ENCODE results near the gene AGAP3.
A peak's percentile ranks its signal among the peaks of the same experiment; 100 is the strongest.

The AGAP3 gene

DNA sequence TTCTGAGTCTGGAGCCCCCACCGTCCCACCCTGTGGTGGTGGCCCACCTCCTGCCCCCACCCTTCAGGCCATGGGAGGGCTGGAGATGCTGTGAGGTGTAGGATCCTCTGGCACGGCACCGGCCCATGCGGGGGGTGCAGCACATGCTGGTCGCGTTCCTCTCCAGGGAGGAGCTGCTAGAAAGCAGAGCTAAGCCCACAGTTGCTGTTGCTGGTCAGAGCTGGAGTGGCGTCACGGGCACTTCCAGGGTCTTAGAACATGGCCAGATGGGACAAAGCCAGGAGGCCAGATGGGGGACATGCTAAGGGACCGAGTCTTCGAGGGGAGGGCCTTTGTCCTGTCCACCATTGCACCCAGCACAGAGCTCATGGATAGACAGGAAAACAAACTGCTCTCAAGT, 21.6 kb downstream of the AGAP3 start:
- TF ChIP-seq POLR2A (IDR thresholded peaks at IDR 0.05; ENCODE audit: low read depth, low read length) (no peak), TAF1 (IDR thresholded peaks at IDR 0.05; ENCODE audit: borderline replicate concordance, low read depth, low read length) (no peak)
- DNase-seq (ENCODE audit: insufficient read length) (no peak), FAIRE-seq (no peak)

DNA sequence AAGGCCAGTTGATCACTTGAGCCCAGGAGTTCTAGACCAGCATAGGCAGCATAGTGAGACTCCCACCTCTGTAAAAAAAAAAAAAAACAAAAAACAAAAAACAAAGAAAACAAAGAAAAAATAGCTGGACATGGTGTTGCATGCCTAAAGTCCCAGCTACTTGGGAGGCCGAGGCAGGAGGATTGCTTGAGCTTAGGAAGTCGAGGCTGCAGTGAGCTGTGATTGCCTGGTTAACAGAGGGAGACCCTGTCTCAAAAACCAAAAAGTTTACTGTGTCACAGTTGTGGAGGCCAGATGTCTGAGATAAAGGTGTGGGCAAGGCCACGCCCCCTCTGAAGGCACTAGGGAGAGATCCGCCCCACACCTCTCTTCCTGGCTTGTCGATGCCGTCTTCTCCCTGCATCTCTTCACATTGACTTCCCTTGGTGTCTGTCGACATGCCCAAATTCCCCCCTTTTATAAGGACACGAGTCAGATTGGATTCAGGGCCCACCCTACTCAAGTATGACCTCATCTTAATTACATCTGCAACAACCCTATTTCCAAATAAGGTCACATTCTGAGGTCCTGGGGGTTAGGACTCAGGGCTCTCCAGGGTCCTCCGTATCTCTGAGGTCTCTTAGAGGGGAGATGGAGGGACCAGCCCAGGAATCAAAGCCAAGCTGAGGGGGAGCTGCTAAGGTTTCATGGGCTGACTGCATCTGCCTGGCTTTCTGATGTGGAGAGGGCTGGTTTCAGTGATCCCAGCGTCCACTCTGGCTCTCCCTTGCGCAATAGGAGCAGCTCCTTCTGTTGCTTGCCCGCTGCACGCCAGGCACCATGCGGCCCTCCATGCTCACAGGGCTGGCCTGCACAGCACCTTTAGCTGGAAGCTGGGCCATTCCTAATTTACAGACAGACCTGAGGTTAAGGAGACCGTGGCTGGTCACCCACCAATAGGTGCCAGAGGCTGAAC, 23.1 kb downstream of the AGAP3 start:
- FAIRE-seq = no peak
- no peak for TF ChIP-seq POLR2A (IDR thresholded peaks at IDR 0.05; ENCODE audit: low read depth, low read length)
- no peak for TF ChIP-seq TAF1 (IDR thresholded peaks at IDR 0.05; ENCODE audit: borderline replicate concordance, low read depth, low read length)
- no peak for TF ChIP-seq POLR2AphosphoS5 (IDR thresholded peaks at IDR 0.05; ENCODE audit: low read depth, low read length)
- no peak for DNase-seq (ENCODE audit: insufficient read length)

DNA sequence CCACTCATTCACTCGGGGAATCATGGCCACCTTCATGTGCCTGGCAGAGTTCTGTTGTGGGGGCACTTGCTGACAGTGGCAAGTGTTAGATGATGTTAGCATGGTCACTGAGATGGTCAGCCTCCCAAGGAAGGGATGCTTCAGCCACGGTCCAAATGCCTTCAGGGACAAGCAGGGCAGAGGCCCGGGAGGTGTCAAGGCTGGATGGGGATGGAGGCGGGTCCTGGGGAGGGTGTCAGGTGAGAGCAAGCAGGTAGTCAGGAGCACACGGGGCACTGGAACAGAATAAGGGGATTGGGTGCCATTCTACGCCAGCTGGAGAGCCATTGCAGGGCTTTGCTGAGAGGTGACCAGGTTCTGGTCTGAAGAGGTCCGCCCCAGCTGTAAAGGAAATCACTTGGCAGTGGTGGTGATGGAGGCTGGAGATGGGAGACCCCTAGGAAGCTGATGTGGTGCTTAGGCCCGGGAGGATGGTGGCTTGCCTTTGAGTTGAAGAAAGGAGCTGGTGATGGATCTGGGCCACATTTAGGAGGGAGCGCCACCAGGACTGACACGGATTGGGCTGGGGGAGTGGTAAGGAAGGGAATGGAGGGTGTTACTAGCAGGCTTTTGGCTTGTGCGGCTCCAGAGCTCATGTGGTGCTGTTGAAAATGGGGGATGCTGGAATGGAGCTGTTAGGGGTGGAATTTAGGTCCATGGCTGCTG, 24.1 kb downstream of the AGAP3 start:
- TF ChIP-seq TAF1 (IDR thresholded peaks at IDR 0.05; ENCODE audit: borderline replicate concordance, low read depth, low read length) = no peak
- no peak for TF ChIP-seq POLR2A (IDR thresholded peaks at IDR 0.05; ENCODE audit: low read depth, low read length)
- no peak for TF ChIP-seq POLR2AphosphoS5 (IDR thresholded peaks at IDR 0.05; ENCODE audit: low read depth, low read length)
- DNase-seq (ENCODE audit: insufficient read length) = no peak
- FAIRE-seq = no peak

- TF ChIP-seq TAF1 (IDR thresholded peaks at IDR 0.05; ENCODE audit: borderline replicate concordance, low read depth, low read length) (no peak), POLR2AphosphoS5 (IDR thresholded peaks at IDR 0.05; ENCODE audit: low read depth, low read length) (no peak), POLR2A (IDR thresholded peaks at IDR 0.05; ENCODE audit: low read depth, low read length) (no peak)
- FAIRE-seq = peak; percentile 53
- peak; percentile 94 for DNase-seq (ENCODE audit: insufficient read length)
Measured at GRCh38 chr7:151110941-151111645, 24.8 kb downstream of the AGAP3 start.

DNA sequence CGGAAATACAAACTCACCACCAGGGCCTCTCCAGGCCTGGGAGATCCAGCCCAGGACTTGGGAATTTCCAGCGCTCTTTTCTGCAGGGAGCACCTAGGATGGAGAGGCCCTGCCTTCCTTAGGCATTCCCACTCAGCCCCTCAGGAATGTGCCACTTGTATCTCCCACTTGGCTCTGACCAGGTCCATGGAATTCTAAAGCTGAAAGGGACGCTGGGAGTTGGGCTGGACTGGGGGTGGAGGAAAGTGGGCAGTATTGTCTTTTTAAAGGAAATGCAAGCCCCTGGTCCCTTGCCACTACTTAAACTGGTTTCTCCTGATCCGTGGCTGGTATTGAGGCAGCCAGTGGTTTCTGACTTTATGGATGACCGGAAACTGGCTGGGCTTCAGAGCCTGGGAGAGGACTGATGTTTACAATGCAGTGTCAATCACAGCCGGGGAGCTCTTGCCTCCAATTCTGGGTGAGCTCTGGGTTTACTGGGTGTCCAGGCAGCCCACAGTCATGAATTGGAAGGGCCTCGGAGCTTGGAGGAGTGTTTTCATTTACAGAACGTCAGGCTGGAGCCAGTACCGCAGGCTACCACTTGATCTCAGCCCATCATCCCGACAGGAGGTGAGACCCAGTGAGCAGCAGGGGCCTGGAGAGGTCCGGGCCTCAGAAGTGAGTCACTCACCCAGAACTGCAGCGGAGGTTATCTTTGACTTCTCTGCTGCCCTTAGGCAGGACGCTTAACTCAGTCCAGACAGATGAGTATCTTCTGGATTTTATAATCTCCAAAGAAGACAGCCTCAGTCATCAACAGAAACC, 27.3 kb downstream of the AGAP3 start:
- DNase-seq (ENCODE audit: insufficient read length) = no peak
- FAIRE-seq = no peak

DNA sequence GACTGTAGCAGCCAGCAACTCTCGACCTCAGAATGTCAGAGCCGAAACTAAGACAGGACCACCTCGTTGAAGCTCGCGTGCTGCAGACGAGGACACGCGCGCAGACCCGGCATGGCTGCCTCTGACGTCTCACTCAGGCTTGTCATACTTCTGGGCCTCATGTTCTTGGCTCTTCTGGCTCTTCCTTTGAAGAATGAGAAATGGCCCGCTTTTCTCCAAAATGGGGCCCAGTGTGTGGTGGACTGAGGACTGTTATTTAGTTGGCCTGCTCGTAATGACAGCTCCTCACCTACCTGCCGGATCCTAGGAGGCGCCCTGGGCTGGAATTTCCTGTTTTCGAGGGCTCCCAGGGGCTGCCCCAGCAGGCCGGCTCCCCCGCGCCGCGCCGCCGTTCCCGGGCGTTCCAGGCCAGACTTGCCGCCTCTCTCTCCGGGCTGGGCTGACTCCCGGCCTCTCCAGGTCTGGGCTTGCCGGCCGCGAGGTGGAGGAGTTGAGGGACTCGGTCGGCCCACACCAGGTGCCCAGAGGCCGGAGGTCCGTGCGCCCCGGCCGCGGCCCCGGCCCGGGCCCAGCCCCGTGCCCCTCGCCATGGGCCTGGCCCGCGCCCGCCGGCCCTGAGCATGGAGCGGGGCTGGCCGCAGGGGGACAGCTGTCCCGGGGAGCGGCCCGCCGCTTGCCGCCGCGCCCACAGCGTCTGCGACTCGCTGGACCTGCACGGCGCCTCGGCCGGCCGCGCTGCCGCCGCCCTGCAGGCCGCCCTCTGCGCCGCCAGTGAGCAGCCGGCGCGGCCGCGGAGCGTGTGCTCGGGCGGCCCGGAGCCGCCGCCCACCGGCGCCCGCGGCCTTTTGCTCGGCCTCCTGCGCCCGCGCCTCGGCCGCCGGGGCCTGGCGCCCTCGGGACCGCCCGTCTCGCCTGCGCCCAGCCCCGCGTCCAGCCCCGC, 28.1 kb downstream of the AGAP3 start:
- TF ChIP-seq TAF1 (IDR thresholded peaks at IDR 0.05; ENCODE audit: borderline replicate concordance, low read depth, low read length) (no peak), POLR2A (IDR thresholded peaks at IDR 0.05; ENCODE audit: low read depth, low read length) (no peak), POLR2AphosphoS5 (IDR thresholded peaks at IDR 0.05; ENCODE audit: low read depth, low read length) (no peak)
- DNase-seq (ENCODE audit: insufficient read length) (no peak), FAIRE-seq (no peak)

More for the DNA sequence above, 27.3 kb downstream of the AGAP3 start:
- TF ChIP-seq TAF1 (IDR thresholded peaks at IDR 0.05; ENCODE audit: borderline replicate concordance, low read depth, low read length) (no peak), POLR2A (IDR thresholded peaks at IDR 0.05; ENCODE audit: low read depth, low read length) (no peak), POLR2AphosphoS5 (IDR thresholded peaks at IDR 0.05; ENCODE audit: low read depth, low read length) (no peak)

- DNase-seq (ENCODE audit: insufficient read length) (peak; percentile 60), FAIRE-seq (no peak)
- no peak for TF ChIP-seq POLR2AphosphoS5 (IDR thresholded peaks at IDR 0.05; ENCODE audit: low read depth, low read length)
- no peak for TF ChIP-seq TAF1 (IDR thresholded peaks at IDR 0.05; ENCODE audit: borderline replicate concordance, low read depth, low read length)
- no peak for TF ChIP-seq POLR2A (IDR thresholded peaks at IDR 0.05; ENCODE audit: low read depth, low read length)
Measured at GRCh38 chr7:151115121-151115835, 29.0 kb downstream of the AGAP3 start.

DNA sequence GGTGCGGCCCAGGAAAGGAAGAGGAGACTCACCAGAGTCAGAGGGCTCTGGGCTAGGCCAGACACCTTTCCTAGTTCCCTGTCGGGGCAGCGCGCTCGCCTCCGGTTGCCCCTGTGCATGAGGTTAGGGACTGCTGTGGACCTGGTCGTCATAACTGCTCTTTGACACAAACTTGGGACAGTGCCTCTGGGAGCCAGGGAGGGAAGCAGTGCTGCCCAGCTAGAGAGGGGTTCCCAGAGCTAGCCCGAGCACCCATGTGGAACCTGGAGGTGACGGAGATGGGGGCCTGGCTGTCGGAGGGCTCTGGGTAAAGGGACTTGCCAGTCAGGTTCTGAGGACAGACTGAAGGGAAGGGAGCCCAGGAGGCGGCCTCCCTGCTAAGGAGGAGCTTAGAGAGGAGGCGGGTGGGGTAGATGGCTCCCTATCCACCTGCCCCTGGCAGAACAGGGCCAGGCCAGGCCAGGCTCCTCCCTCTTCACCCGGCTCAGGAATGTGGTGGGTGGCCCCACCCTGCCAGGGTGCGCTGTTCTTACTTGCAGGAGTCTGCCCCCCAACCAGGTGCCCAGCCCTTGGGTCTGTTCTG, 29.7 kb downstream of the AGAP3 start:
- FAIRE-seq (no peak), DNase-seq (ENCODE audit: insufficient read length) (no peak)
- TF ChIP-seq POLR2AphosphoS5 (IDR thresholded peaks at IDR 0.05; ENCODE audit: low read depth, low read length) (no peak), TAF1 (IDR thresholded peaks at IDR 0.05; ENCODE audit: borderline replicate concordance, low read depth, low read length) (no peak), POLR2A (IDR thresholded peaks at IDR 0.05; ENCODE audit: low read depth, low read length) (no peak)

Data from GM12892 (cell line).